GM06990 (cell line): ENCODE measurements around the gene DIRAS1.

Experiments
- DNase-seq: peaks from one replicate; pipeline ENCODE4 v3.0.0-alpha.2; 2011; ENCODE audit not compliant: insufficient read length; ENCODE audit errors: extremely low read depth
- H3K27me3 ChIP-seq: replicated peaks from 2 replicates; pipeline ENCODE4 v1.6.0; 2011; ENCODE audit warnings: low read length; ENCODE audit not compliant: control insufficient read depth, insufficient read depth
- H3K36me3 ChIP-seq: 2 replicates; pipeline ENCODE4 v1.5.1; 2011; ENCODE audit warnings: low read length; ENCODE audit not compliant: control insufficient read depth, insufficient read depth
- H3K4me3 ChIP-seq: replicated peaks from 2 replicates; pipeline ENCODE4 v1.5.1; 2011; ENCODE audit warnings: low read depth, mild to moderate bottlenecking, control low read depth, low read length
- TF ChIP-seq, protein P1 (sequence below): IDR thresholded peaks from 2 replicates; pipeline ENCODE4 v1.5.1; 2011; ENCODE audit warnings: low read length, control low read depth, mild to moderate bottlenecking, inconsistent platforms; ENCODE audit not compliant: insufficient read depth, poor library complexity, severe bottlenecking

DIRAS1 gene

GRCh38 chr19:2732883-2733282 lies 11.7 kb upstream of the DIRAS1 start:
- H3K36me3 ChIP-seq: peaks cover 30% of the 10 kb centered on the region
- H3K4me3 ChIP-seq: no peak overlapping the region
- TF ChIP-seq, protein P1, sequence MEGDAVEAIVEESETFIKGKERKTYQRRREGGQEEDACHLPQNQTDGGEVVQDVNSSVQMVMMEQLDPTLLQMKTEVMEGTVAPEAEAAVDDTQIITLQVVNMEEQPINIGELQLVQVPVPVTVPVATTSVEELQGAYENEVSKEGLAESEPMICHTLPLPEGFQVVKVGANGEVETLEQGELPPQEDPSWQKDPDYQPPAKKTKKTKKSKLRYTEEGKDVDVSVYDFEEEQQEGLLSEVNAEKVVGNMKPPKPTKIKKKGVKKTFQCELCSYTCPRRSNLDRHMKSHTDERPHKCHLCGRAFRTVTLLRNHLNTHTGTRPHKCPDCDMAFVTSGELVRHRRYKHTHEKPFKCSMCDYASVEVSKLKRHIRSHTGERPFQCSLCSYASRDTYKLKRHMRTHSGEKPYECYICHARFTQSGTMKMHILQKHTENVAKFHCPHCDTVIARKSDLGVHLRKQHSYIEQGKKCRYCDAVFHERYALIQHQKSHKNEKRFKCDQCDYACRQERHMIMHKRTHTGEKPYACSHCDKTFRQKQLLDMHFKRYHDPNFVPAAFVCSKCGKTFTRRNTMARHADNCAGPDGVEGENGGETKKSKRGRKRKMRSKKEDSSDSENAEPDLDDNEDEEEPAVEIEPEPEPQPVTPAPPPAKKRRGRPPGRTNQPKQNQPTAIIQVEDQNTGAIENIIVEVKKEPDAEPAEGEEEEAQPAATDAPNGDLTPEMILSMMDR: no peak
- no peaks in the 10 kb centered on the region for H3K27me3 ChIP-seq
- DNase-seq: no peak

- TF ChIP-seq, protein P1: no peak
- DNase-seq: no peak
- H3K4me3 ChIP-seq: no peak overlapping the region
- H3K36me3 ChIP-seq: peaks cover 30% of the 10 kb centered on the region
- no peaks in the 10 kb centered on the region for H3K27me3 ChIP-seq
Measured at GRCh38 chr19:2732157-2732725, 11.1 kb upstream of the DIRAS1 start.

DNA sequence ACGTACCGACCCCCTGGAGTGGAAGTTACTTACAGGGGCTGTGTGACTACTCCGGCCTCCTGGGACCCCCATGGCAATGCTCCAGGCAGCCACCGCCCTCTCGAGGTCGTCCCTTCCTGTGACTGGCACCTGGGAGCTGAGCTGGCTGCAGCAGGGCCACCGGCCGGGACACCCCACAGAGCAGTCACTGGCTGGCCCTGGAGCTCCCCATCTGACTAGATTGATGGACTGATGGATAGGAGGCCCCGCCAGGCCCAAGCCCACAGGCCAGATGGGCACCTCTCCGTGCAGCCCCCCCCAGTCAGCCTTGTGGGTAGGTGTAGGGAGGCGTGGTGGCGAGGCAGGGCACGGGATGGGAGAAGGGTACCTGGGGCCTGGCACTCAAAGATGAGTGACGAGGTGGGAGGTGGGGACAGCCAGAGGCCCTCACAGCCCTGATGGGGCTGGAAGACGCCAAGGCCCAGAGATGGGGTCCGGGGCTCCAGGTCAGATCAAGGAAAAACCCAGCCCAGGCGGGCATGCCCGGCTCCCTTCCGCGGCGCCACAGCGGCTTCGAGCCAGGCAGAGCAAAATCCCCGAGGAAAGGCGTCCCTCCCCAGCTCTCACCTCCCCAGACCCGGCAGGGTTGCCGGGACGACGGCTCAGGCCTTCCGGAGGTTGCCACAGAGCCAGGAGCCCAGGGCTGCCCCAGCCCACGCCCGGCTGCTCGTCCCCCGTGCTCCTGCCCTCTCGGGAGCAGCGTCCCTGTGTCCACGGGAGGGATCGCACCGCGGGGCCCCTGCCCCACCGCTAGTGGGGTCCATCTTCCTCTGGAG lies 10.2 kb upstream of the DIRAS1 start:
- TF ChIP-seq, protein P1: no peak
- peaks cover 21% of the 10 kb centered on the region for H3K36me3 ChIP-seq
- DNase-seq: no peak
- no peak overlapping the region for H3K4me3 ChIP-seq
- H3K27me3 ChIP-seq: no peaks in the 10 kb centered on the region

- Histone ChIP-seq H3K27me3 (no peaks in the 10 kb centered on the region), H3K36me3 (peaks cover 11% of the 10 kb centered on the region), H3K4me3 (no peak overlapping the region)
- TF ChIP-seq, protein P1: no peak
- DNase-seq: no peak
Measured at GRCh38 chr19:2729943-2730818, 9.0 kb upstream of the DIRAS1 start.

DNA sequence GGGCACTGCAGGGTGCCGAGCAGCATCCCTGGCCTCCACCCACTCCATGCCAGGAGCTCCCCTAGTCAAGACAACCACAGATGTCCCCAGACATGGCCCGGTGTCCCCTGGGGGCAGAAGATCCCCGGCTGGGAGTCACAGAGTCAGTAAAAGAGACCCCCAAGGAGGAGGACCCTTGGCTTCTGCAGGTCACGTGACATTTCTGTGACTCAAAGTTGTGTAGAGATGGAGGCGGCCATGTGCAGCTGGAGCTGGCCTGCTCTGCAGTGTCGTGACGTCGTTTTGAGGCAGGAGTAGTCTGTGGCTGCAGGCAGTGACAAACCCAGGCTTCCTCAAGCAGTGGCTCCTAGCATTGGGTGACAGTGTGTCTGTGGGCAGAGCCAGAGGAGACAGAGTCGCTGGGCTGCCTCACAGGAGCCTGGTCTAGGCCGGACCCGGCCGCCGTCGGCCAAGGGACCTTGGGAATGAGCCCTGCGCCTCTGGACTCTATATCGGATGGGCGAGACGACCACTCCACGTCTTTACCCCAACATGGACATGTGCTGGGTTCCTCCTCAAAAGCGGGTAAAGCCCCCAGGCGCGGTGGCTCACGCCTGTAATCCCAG lies 7.7 kb upstream of the DIRAS1 start:
- TF ChIP-seq, protein P1: no peak
- no peaks in the 10 kb centered on the region for H3K27me3 ChIP-seq
- DNase-seq: no peak
- H3K4me3 ChIP-seq: no peak overlapping the region
- H3K36me3 ChIP-seq: no peaks in the 10 kb centered on the region; the same call in none of the 2 replicates
